ENCODE results near the gene PRXL2B. TPM values are rescaled to one million over a fixed set of nuclear protein-coding genes. Genes with fewer than 3 reads are reported as not detected.

The PRXL2B gene
- polyA plus RNA-seq, 4 donors = 28.9 to 126 (median 47.2) TPM

DNA sequence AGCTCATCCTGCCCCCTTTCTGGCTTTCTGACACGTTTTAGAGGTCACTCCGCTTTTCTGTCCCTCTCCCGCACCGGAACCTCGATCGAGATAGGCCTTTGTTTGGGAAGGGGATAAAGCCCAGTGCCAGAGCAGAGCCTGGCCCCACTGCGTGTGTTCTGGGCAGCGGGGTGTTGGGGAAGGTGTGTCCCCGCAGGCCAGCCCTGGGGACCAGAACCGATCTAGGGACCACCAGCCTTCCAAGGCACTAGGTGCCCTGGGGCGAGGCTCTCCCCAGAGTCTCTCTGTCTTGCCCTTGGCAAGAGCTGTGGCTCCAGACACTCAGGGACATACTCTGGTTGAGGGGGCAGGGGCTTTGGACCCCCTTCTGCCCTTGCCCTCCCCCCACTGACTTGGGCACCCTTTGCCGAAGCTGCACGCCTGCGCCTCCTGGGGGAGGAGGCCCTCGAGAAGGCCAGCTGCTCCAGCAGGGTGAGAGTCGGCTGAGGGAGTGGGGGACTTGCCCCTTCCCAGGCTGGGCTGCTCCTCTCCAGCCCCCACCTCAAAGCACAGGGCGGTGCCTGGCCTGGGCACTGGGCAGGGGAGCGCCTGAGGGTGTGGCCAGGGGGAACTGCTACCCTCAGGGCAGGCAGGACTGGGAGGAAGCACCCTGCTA is 16.4 kb downstream of the PRXL2B start:
- DNase-seq (no peak), FAIRE-seq (no peak)
- Histone ChIP-seq H3K9me3 (ENCODE audit: control insufficient read depth in 2 of 2, insufficient read depth in 1 of 2, low read depth in 1 of 2, low read length in 1 of 2) (no peaks in the 10 kb centered on the region), H3K27me3 (ENCODE audit: control insufficient read depth in 3 of 3, insufficient read depth in 3 of 3, low read length in 3 of 3) (no peaks in the 10 kb centered on the region), H3K27ac (ENCODE audit: low read depth in 1 of 3, low read length in 2 of 3) (no peak overlapping the region), H3K36me3 (ENCODE audit: control insufficient read depth in 3 of 3, insufficient read depth in 2 of 3, low read depth in 1 of 3, low read length in 3 of 3) (no peaks in the 10 kb centered on the region), H3K4me1 (ENCODE audit: control insufficient read depth in 3 of 3, insufficient read depth in 2 of 3, low read depth in 1 of 3, low read length in 2 of 3) (no peaks in the 10 kb centered on the region), H3K4me3 (ENCODE audit: low read depth in 1 of 3, low read length in 3 of 3) (no peak overlapping the region)
- WGBS, 3 donors = 80 to 82% (median 82%) methylated on average over 18 of the region's 18 CpGs

GRCh38 chr1:2603521-2604155 is 17.1 kb downstream of the PRXL2B start:
- 81 to 88% (median 85%) methylated on average over 24 to 25 of the region's 25 CpGs for WGBS, 3 donors
- no peaks in the 10 kb centered on the region for H3K9me3 ChIP-seq (ENCODE audit: control insufficient read depth in 2 of 2, insufficient read depth in 1 of 2, low read depth in 1 of 2, low read length in 1 of 2)
- FAIRE-seq (no peak), DNase-seq (no peak)
- H3K27ac ChIP-seq (ENCODE audit: low read depth in 1 of 3, low read length in 2 of 3) = no peak overlapping the region
- H3K4me3 ChIP-seq (ENCODE audit: low read depth in 1 of 3, low read length in 3 of 3) = no peak overlapping the region
- H3K4me1 ChIP-seq (ENCODE audit: control insufficient read depth in 3 of 3, insufficient read depth in 2 of 3, low read depth in 1 of 3, low read length in 2 of 3) = no peaks in the 10 kb centered on the region
- H3K27me3 ChIP-seq (ENCODE audit: control insufficient read depth in 3 of 3, insufficient read depth in 3 of 3, low read length in 3 of 3) = no peaks in the 10 kb centered on the region
- H3K36me3 ChIP-seq (ENCODE audit: control insufficient read depth in 3 of 3, insufficient read depth in 2 of 3, low read depth in 1 of 3, low read length in 3 of 3) = no peaks in the 10 kb centered on the region

- DNase-seq = no peak
- 85 to 87% (median 86%) methylated on average over 19 of the region's 19 CpGs for WGBS, 3 donors
- H3K27me3 ChIP-seq (ENCODE audit: control insufficient read depth in 3 of 3, insufficient read depth in 3 of 3, low read length in 3 of 3) = no peaks in the 10 kb centered on the region
- H3K9me3 ChIP-seq (ENCODE audit: control insufficient read depth in 2 of 2, insufficient read depth in 1 of 2, low read depth in 1 of 2, low read length in 1 of 2) = no peaks in the 10 kb centered on the region
- no peaks in the 10 kb centered on the region for H3K4me1 ChIP-seq (ENCODE audit: control insufficient read depth in 3 of 3, insufficient read depth in 2 of 3, low read depth in 1 of 3, low read length in 2 of 3)
- FAIRE-seq = no peak
- no peak overlapping the region for H3K27ac ChIP-seq (ENCODE audit: low read depth in 1 of 3, low read length in 2 of 3)
- no peaks in the 10 kb centered on the region for H3K36me3 ChIP-seq (ENCODE audit: control insufficient read depth in 3 of 3, insufficient read depth in 2 of 3, low read depth in 1 of 3, low read length in 3 of 3)
- H3K4me3 ChIP-seq (ENCODE audit: low read depth in 1 of 3, low read length in 3 of 3) = no peak overlapping the region
These were observed 17.7 kb downstream of the PRXL2B start for GRCh38 chr1:2604156-2604843.

GRCh38 chr1:2604844-2605508 is 18.4 kb downstream of the PRXL2B start:
- Histone ChIP-seq H3K4me3 (ENCODE audit: low read depth in 1 of 3, low read length in 3 of 3) (no peak overlapping the region), H3K4me1 (ENCODE audit: control insufficient read depth in 3 of 3, insufficient read depth in 2 of 3, low read depth in 1 of 3, low read length in 2 of 3) (no peaks in the 10 kb centered on the region), H3K9me3 (ENCODE audit: control insufficient read depth in 2 of 2, insufficient read depth in 1 of 2, low read depth in 1 of 2, low read length in 1 of 2) (no peaks in the 10 kb centered on the region), H3K27me3 (ENCODE audit: control insufficient read depth in 3 of 3, insufficient read depth in 3 of 3, low read length in 3 of 3) (no peaks in the 10 kb centered on the region), H3K27ac (ENCODE audit: low read depth in 1 of 3, low read length in 2 of 3) (no peak overlapping the region), H3K36me3 (ENCODE audit: control insufficient read depth in 3 of 3, insufficient read depth in 2 of 3, low read depth in 1 of 3, low read length in 3 of 3) (no peaks in the 10 kb centered on the region)
- FAIRE-seq = no peak
- DNase-seq = no peak
- WGBS, 3 donors = 81 to 84% (median 81%) methylated on average over 14 of the region's 14 CpGs

GRCh38 chr1:2605509-2606395 is 19.2 kb downstream of the PRXL2B start:
- Histone ChIP-seq H3K4me1 (ENCODE audit: control insufficient read depth in 3 of 3, insufficient read depth in 2 of 3, low read depth in 1 of 3, low read length in 2 of 3) (no peaks in the 10 kb centered on the region), H3K27ac (ENCODE audit: low read depth in 1 of 3, low read length in 2 of 3) (no peak overlapping the region), H3K4me3 (ENCODE audit: low read depth in 1 of 3, low read length in 3 of 3) (no peak overlapping the region), H3K9me3 (ENCODE audit: control insufficient read depth in 2 of 2, insufficient read depth in 1 of 2, low read depth in 1 of 2, low read length in 1 of 2) (no peaks in the 10 kb centered on the region), H3K36me3 (ENCODE audit: control insufficient read depth in 3 of 3, insufficient read depth in 2 of 3, low read depth in 1 of 3, low read length in 3 of 3) (no peaks in the 10 kb centered on the region), H3K27me3 (ENCODE audit: control insufficient read depth in 3 of 3, insufficient read depth in 3 of 3, low read length in 3 of 3) (no peaks in the 10 kb centered on the region)
- WGBS, 3 donors = 82 to 87% (median 83%) methylated on average over 35 to 48 of the region's 48 CpGs
- DNase-seq = no peak
- no peak for FAIRE-seq

DNA sequence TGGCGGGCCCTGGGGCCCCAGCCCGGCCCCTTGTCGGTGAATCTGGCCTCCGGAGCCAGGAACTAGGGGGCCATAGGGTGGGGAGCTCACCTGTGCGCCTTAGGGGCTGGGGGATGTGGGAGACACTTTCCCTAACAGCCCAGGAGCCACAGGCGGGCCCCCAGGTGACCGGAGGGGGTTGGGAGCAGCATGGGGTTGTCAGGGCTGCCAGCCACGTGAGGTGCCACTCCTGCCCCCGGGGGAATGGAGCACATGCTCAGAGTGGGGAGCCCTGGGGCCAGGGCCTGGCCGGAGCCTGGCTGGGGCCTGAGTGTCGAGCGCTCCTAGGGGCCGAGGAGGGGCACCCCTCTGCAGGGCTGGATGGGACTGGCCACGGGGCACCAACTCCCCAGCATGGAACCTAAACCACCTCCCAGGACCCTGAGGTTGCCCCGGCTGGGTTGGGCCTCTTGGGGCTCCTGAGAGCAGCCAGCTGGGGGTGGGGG is 19.9 kb downstream of the PRXL2B start:
- no peak for DNase-seq
- FAIRE-seq = no peak
- no peaks in the 10 kb centered on the region for H3K9me3 ChIP-seq (ENCODE audit: control insufficient read depth in 2 of 2, insufficient read depth in 1 of 2, low read depth in 1 of 2, low read length in 1 of 2)
- 82 to 91% (median 90%) methylated on average over 13 to 15 of the region's 15 CpGs for WGBS, 3 donors
- peaks cover 0 to 1% (median 0%) of the 10 kb centered on the region in 3 donors for H3K4me1 ChIP-seq (ENCODE audit: control insufficient read depth in 3 of 3, insufficient read depth in 2 of 3, low read depth in 1 of 3, low read length in 2 of 3)
- no peak overlapping the region for H3K4me3 ChIP-seq (ENCODE audit: low read depth in 1 of 3, low read length in 3 of 3)
- H3K27ac ChIP-seq (ENCODE audit: low read depth in 1 of 3, low read length in 2 of 3) = no peak overlapping the region
- H3K36me3 ChIP-seq (ENCODE audit: control insufficient read depth in 3 of 3, insufficient read depth in 2 of 3, low read depth in 1 of 3, low read length in 3 of 3) = no peaks in the 10 kb centered on the region
- no peaks in the 10 kb centered on the region for H3K27me3 ChIP-seq (ENCODE audit: control insufficient read depth in 3 of 3, insufficient read depth in 3 of 3, low read length in 3 of 3)

DNA sequence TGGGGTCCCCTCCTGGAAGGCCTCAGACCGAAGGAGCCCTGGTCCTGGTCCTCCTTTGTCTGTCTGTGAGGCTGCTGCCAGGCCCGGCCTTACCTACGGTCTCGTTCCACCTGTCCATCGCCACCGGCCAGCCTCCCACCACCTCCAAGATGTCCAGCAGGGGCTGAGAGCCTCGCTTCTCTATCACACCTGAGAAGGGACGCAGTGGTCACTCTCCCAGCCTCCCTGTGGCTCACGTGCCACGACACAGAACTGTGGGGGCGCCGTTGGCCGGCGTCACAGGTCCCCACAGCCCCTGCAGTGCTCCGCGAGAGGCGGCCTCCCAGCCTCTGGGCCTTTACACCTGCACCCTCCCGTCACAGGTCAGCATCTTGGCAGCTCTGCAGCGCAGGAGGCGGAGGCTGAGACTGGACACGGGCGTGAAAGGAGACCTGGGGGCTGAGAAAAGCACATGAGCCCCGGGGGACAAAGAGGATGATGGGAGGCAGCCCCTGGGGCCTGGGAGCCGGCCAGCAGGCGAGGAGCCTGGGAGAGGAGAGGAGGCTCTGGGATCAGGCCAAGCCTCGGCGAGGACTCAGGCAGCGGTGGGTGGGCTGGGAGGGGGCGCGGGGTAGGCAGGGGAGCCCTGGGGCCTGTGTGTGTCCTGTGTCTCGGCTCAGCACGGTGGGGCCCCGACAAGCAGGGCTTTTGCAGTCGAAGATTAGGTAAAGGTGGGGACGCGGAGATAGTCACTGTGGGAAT is 20.5 kb downstream of the PRXL2B start:
- FAIRE-seq (no peak), DNase-seq (no peak)
- no peak overlapping the region for H3K4me3 ChIP-seq (ENCODE audit: low read depth in 1 of 3, low read length in 3 of 3)
- peaks cover 0 to 7% (median 0%) of the 10 kb centered on the region in 3 donors for H3K4me1 ChIP-seq (ENCODE audit: control insufficient read depth in 3 of 3, insufficient read depth in 2 of 3, low read depth in 1 of 3, low read length in 2 of 3)
- no peaks in the 10 kb centered on the region for H3K36me3 ChIP-seq (ENCODE audit: control insufficient read depth in 3 of 3, insufficient read depth in 2 of 3, low read depth in 1 of 3, low read length in 3 of 3)
- no peak overlapping the region for H3K27ac ChIP-seq (ENCODE audit: low read depth in 1 of 3, low read length in 2 of 3)
- no peaks in the 10 kb centered on the region for H3K27me3 ChIP-seq (ENCODE audit: control insufficient read depth in 3 of 3, insufficient read depth in 3 of 3, low read length in 3 of 3)
- WGBS, 3 donors = 79 to 91% (median 86%) methylated on average over 35 to 36 of the region's 36 CpGs
- no peaks in the 10 kb centered on the region for H3K9me3 ChIP-seq (ENCODE audit: control insufficient read depth in 2 of 2, insufficient read depth in 1 of 2, low read depth in 1 of 2, low read length in 1 of 2)

Data from small intestine (tissue), 7 donors.